GM21723 (cell line): ENCODE results near the gene LMX1B.
"Not testable (repeated sequence)": the region's sequence is repeated elsewhere in the genome, so short reads cannot be mapped to it uniquely, and the experiment has no call there.

Experiments
- ATAC-seq: cut with Tn5 transposase; IDR thresholded peaks from one replicate; pipeline ENCODE4 v1.9.1; 2021; ENCODE audit warnings: mild to moderate bottlenecking, moderate library complexity; ENCODE audit not compliant: unreplicated experiment

LMX1B gene

DNA sequence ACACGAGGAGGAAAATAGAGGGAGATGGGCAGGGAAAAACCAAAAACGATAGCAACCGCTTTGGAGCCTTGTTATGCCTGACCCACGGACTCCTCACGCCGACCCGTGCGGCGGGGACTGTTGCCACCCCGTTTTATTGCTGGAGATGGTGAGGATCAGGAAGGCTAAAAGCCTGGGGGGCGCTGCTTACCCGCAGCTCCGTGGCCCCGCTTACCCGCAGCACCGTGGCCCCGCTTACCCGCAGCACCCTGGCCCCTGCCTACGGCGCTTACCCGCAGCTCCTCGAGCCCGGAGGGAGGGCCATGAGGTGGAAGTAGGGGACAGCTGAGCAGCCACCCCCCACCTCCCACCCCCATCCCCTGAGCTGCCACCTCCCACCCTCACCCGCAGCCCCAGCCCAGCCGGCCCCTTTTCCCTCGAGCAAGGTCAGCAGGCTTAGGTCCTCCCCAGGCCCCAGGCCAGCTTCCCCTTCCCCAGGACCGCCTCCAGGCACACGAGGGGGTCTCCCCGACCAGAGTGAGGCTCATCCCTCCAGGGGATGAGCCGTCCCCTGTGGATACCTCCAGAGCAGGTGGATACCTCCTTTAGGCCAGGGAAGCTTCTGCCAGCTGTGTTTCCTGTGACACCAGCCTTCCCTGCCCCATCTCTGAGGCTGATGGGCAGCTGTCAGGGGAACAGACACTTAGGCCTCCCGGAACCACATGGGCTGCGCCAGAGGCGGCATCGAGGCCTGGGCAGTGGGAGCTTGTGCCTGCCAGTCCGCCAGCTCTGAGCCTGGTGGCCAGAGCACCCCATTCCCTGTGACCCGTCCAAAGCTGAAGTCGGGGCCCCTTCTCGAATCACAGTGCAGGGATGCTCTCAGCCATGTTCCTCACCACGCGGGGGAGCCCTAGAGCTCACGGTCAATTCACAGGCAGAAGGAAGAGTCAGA is 92.3 kb downstream of the LMX1B start:
- no peak for ATAC-seq

GRCh38 chr9:126706698-126707053 is 92.9 kb downstream of the LMX1B start:
- ATAC-seq = no peak

DNA sequence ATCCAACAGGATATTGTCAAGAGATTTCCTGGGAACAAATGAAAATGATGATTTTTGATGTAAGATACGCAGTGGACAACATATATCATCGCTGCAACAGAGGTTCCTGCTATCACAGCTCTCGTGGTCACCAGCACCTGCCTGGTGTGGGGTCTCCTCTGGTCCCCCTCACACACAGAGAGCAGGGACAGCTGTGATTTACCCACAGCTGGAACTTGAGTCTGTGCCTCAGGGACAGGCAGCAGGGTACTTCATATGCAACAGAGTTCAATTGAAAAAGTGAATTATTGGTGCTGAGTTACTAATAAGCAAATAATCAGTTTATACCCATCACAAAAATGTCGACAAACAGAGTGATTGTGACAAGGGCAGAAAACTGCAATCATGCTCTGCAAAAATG is 93.4 kb downstream of the LMX1B start:
- no peak for ATAC-seq

DNA sequence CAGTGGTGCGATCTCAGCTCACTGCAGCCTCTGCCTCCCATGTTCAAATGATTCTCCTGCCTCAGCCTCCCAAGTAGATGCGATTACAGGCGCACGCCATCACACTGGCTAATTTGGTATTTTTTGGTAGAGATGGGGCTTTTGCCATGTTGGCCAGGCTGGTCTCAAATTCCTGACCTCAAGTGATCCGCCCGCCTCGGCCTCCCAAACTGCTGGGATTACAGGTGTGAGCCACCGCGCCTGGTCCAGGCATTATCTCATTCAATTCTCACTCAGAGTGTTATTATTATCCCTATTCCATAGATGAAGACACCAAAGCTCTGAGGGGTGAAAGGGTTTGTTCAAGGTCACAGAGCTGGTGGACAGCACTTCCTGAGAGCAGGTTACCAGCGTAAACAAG is 94.0 kb downstream of the LMX1B start:
- ATAC-seq = not testable (repeated sequence)

- ATAC-seq = no peak
Measured at GRCh38 chr9:126708178-126708577, 94.5 kb downstream of the LMX1B start.

DNA sequence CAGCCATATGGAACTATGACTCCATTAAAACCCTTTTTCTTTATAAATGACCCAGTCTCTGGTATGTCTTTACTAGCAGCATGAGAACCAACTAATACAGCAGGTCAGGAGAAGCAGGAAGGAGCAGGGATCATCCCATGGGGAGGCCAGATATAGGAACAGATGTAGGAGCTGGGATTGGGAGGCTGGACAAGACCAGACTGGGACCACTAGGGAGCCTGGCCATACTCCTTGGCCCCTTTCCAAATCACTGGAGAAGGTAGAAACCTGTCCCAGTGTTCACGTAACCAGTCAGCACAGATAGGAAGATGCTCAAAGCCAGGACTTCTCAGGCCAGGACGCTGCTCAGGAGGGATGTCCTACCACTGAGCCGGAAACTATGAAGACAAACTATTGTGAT is 95.5 kb downstream of the LMX1B start:
- ATAC-seq = no peak

- no peak for ATAC-seq
Measured at GRCh38 chr9:126715382-126715781, 101.7 kb downstream of the LMX1B start.

- not testable (repeated sequence) for ATAC-seq
Measured at GRCh38 chr9:126717441-126717840, 103.7 kb downstream of the LMX1B start.

- ATAC-seq = peak; percentile 40
Measured at GRCh38 chr9:126719618-126720031, 105.9 kb downstream of the LMX1B start.

DNA sequence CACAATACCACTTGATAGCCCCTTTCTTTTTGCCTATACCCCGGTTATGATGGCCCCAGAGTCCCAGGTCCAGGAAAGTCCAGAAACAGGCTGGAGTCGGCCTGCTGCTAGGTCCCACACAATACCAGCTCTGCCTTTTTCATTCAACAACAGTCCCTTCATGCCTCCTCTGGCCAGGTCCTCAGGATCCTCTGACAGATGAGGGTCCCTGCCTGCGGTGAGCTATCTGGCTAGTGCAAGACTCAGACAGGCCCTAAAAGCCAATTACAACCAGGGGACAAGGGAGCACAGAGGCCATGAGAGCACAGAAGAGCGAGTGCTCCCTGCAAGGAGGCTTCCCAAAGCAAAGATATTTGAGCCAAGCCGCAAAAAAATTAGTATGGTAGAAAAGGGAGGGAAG is 106.3 kb downstream of the LMX1B start:
- no peak for ATAC-seq

- no peak for ATAC-seq
Measured at GRCh38 chr9:126720661-126721563, 107.2 kb downstream of the LMX1B start.

DNA sequence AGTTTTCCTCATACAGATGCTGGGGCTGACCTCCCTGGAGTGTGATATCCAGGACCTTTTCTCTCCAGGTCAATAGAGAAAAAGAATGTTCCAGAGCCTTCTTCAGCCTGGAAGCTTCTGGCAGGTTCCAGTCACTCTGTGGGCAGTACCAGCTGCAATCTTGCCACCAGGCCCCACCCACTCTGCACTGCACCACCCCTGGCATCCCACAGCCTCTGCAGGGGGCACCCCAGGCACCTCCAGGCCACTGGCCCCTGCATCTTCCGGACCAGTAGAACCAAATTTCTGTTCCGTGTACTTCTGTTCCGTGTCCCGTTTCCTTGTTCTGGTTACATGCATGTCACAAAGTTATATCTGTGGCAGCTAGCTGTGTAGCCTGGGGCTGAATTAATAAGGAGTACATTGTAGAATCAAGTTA is 107.8 kb downstream of the LMX1B start:
- ATAC-seq = no peak

DNA sequence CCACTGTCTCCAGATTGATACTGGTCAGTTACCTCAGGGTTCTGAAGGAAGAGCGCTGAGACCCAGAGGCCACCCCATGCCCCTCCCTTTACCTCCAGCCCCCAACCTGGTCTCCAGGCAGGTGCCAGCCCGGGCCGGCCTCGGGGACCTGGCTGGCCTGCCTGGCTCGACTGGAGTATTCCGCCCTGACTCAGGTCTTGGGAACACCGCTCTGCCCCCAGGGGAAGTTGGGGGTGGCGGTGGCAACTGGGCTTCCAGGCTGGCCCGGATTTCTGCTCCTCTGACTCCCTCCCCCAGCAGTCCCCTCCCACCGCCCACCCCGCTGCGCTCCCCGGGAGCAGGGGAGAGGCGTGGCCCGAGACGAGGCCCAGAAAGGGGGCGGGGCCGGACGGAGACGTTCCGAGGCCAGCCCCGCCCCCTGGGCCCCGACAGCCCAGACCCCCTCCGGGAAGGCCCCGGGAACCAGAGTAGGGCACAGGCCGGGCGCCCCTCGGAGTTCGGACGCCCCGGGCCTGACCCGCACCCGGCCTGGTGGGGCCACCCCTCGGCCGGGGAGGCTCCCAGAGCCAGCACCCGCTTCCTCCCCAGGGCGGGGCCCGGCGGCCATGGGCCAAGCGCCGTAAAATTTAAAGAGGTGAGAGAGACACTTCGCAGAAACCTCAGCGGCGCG is 108.7 kb downstream of the LMX1B start:
- ATAC-seq = peak; percentile 74

- peak; percentile 45 for ATAC-seq
Measured at GRCh38 chr9:126722922-126723806, 109.4 kb downstream of the LMX1B start.

DNA sequence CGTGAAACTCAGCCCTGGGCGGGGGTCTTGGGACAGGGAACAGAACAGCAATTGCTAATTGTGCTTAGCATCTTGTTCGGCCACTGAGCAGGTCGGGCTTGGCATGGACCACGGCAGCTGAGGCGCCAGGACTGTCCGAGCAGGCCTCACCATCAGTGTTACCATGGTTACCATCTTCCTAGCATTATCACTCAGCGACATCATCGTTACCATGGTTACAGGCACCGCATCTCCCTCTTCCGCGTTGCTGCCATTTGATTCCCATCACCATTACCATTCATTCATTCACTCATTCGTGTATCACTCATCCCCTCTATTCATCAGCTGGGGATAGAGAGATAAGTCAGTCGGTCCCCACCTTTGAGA is 110.1 kb downstream of the LMX1B start:
- ATAC-seq = no peak

DNA sequence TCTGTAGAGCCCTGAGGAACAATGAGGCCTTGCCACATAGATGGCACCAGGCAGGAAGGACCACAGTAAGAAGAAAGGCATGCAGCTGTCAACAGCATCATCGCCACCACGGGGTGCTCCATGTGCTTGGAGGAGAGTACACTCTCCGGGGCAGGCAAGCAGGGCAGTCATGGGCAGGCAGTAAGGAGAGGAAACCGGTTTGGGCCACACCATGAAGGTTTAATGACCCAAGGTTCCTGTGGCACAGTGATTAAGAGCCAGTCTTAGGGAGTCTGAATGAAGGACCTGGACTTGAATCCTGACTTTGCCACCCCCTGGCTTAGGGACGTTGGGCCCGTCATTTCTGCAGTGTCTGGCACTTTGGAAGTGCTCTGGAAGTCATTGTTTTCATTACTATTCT is 110.5 kb downstream of the LMX1B start:
- no peak for ATAC-seq

DNA sequence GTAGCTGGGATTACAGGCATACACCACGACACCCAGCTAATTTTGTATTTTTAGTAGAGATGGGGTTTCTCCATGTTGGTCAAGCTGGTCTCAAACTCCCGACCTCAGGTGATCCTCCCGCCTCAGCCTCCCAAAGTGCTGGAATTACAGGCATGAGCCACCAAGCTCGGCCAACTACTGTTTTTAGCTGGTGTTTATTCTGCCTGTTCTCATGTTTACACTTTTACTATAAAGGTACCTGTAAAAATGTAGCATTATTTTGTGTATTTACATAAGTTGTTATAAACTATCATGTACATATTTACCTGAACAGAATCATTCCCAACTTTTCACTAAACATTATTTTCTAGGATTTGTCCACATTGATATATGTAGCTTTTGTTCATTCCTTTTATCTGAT is 111.8 kb downstream of the LMX1B start:
- not testable (repeated sequence) for ATAC-seq

- not testable (repeated sequence) for ATAC-seq
Measured at GRCh38 chr9:126728210-126728609, 114.5 kb downstream of the LMX1B start.

DNA sequence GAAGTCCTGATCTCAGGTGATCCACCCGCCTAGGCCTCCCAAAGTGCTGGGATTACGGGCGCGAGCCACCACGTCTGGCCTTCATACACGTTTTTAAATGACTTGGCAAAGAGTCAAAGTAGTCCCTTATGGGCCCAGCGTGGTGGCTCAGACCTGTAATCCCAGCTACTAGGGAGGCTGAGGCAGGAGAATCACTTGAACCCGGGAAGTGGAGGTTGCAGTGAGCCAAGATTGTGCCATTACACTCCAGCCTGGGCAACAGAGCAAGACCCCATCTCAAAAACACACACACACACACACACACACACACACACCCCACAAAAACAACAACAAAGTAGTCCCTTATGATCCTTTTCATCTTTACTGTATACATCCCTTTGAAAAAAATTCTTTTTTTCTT is 116.9 kb downstream of the LMX1B start:
- ATAC-seq = not testable (repeated sequence)

- no peak for ATAC-seq
Measured at GRCh38 chr9:126733005-126733404, 119.3 kb downstream of the LMX1B start.
